Calu3 (cell line): Measurements from ENCODE around the gene UTY. TPM values are rescaled to one million over a fixed set of nuclear protein-coding genes. Genes with fewer than 3 reads are reported as not detected.

ENCODE experiments used
- BruUV-seq: library from RNA; stranded (reverse); fragments of 400-500 nt; replicated peaks from 2 replicates; lab custom pipeline; 2021; lab: Mats Ljungman, UMichigan
- CTCF ChIA-PET: fragments of 300-600 bp; sonication (Branson Sonifier 250); formaldehyde crosslinking; loops from one replicate; lab custom pipeline; 2022; ENCODE audit warnings: antibody characterized with exemption; lab: Charles Lee
- DNase-seq: peaks from one replicate; pipeline ENCODE4 v3.0.0; 2022
- H3K27ac Mint-ChIP-seq: one replicate; pipeline ENCODE4 v1.8.0; 2022; ENCODE audit warnings: mixed read lengths; ENCODE audit not compliant: unreplicated experiment
- H3K27me3 Mint-ChIP-seq: one replicate; pipeline ENCODE4 v1.8.0; 2022; ENCODE audit warnings: mixed read lengths; ENCODE audit not compliant: unreplicated experiment
- H3K36me3 Mint-ChIP-seq: one replicate; pipeline ENCODE4 v1.8.0; 2022; ENCODE audit warnings: mild to moderate bottlenecking, moderate library complexity, mixed read lengths; ENCODE audit not compliant: insufficient read depth, unreplicated experiment
- H3K4me1 Mint-ChIP-seq: one replicate; pipeline ENCODE4 v1.8.0; 2022; ENCODE audit warnings: mild to moderate bottlenecking, low read depth, mixed read lengths; ENCODE audit not compliant: unreplicated experiment
- H3K4me3 Mint-ChIP-seq: one replicate; pipeline ENCODE4 v1.8.0; 2022; ENCODE audit warnings: mild to moderate bottlenecking, low read depth, moderate library complexity, mixed read lengths; ENCODE audit not compliant: unreplicated experiment
- H3K9me3 Mint-ChIP-seq: one replicate; pipeline ENCODE4 v1.8.0; 2022; ENCODE audit warnings: low read depth, mixed read lengths; ENCODE audit not compliant: unreplicated experiment
- intact Hi-C: fragments of 100-400 bp; cut with micrococcal nuclease; formaldehyde crosslinking; loops from one replicate; pipeline ENCODE4 v1.10.0; 2022; ENCODE audit not compliant: unreplicated experiment
- total RNA-seq: library from RNA; stranded (reverse); gene quantifications from 2 replicates; pipeline ENCODE4 v1.2.3, GENCODE V29; 2022
- TF ChIP-seq, protein P1 (sequence below): fragments of 200-600 bp; IDR thresholded peaks from one replicate; pipeline ENCODE4 v1.8.0; 2022; ENCODE audit warnings: antibody characterized with exemption; ENCODE audit not compliant: unreplicated experiment

Gene UTY
- total RNA-seq, 1 experiment from 2014 or later: not detected

DNA sequence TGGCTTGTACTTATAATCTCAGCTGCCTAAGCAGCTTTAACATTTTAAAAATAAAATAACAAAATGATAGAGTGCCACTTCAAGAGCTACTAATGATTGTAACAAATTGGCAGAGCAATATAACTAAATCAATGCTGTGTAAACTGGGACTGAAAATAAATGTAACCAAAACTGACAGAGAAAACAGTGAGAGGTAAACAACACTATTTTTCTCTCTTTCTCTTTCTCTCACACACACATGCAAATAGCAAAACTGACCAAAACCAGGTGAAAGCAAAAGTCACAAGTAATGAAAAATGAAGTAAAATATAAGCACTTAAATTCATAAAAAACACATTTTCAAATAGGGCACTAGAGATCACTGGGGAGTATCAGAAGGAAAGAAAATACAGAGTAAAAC lies 109.6 kb downstream of the UTY start:
- intact Hi-C loops: no loop called here
- no peaks in the 10 kb centered on the region for H3K36me3 Mint-ChIP-seq
- H3K4me1 Mint-ChIP-seq: no peaks in the 10 kb centered on the region
- TF ChIP-seq, protein P1, sequence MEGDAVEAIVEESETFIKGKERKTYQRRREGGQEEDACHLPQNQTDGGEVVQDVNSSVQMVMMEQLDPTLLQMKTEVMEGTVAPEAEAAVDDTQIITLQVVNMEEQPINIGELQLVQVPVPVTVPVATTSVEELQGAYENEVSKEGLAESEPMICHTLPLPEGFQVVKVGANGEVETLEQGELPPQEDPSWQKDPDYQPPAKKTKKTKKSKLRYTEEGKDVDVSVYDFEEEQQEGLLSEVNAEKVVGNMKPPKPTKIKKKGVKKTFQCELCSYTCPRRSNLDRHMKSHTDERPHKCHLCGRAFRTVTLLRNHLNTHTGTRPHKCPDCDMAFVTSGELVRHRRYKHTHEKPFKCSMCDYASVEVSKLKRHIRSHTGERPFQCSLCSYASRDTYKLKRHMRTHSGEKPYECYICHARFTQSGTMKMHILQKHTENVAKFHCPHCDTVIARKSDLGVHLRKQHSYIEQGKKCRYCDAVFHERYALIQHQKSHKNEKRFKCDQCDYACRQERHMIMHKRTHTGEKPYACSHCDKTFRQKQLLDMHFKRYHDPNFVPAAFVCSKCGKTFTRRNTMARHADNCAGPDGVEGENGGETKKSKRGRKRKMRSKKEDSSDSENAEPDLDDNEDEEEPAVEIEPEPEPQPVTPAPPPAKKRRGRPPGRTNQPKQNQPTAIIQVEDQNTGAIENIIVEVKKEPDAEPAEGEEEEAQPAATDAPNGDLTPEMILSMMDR: no peak
- no peak overlapping the region for H3K27ac Mint-ChIP-seq
- no peaks in the 10 kb centered on the region for H3K9me3 Mint-ChIP-seq
- CTCF ChIA-PET: no interaction called here
- no TSS peak for BruUV-seq
- DNase-seq: no peak
- no peaks in the 10 kb centered on the region for H3K27me3 Mint-ChIP-seq
- H3K4me3 Mint-ChIP-seq: no peak overlapping the region

DNA sequence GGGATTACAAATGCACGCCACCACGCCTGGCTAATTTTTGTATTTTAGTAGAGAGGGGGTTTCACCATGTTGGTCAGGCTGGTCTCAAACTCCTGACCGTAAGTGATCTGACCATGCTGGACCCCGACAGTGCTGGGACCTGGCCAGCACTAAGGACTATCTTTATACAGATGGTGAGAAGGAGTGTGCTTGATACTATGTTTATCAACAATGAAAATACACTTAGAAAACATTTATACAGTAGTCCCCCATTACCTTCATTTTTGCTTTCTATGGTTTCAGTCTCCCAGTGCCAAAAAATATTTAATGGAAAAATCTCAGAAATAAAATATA lies 111.4 kb downstream of the UTY start:
- Mint-ChIP-seq H3K4me1 (no peaks in the 10 kb centered on the region), H3K4me3 (no peak overlapping the region), H3K27ac (no peak overlapping the region), H3K9me3 (no peaks in the 10 kb centered on the region), H3K36me3 (no peaks in the 10 kb centered on the region), H3K27me3 (no peaks in the 10 kb centered on the region)
- no peak for DNase-seq
- intact Hi-C loops: no loop called here
- TF ChIP-seq, protein P1: no peak
- no TSS peak for BruUV-seq
- CTCF ChIA-PET: no interaction called here

- CTCF ChIA-PET: no interaction called here
- BruUV-seq: no TSS peak
- intact Hi-C loops: no loop called here
- Mint-ChIP-seq H3K27ac (no peak overlapping the region), H3K9me3 (no peaks in the 10 kb centered on the region), H3K27me3 (no peaks in the 10 kb centered on the region), H3K4me3 (no peak overlapping the region), H3K4me1 (no peaks in the 10 kb centered on the region), H3K36me3 (no peaks in the 10 kb centered on the region)
- DNase-seq: no peak
- TF ChIP-seq, protein P1: no peak
Measured at GRCh38 chrY:13363641-13364040, 116.2 kb downstream of the UTY start.

DNA sequence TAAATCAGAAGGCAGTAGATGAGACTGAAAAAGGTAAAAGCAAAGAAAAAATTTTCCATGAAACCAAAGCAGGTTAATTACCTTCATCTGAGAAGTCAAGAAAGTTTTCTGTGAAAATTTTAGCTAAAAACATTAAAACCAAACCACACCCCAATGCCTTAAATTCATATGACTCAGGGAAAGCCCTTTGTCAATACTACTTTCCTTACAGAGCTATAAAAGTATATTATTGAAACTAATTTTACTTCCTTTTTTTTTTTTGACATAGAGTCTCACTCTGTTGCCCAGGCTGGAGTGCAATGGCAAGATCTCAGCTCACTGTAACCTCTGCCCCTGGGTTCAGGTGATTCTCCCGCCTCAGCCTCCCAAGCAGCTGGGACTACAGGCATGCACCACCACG lies 117.2 kb downstream of the UTY start:
- H3K36me3 Mint-ChIP-seq: no peaks in the 10 kb centered on the region
- DNase-seq: no peak
- no peak overlapping the region for H3K4me3 Mint-ChIP-seq
- H3K27me3 Mint-ChIP-seq: no peaks in the 10 kb centered on the region
- BruUV-seq: no TSS peak
- TF ChIP-seq, protein P1: no peak
- no peaks in the 10 kb centered on the region for H3K9me3 Mint-ChIP-seq
- no peak overlapping the region for H3K27ac Mint-ChIP-seq
- CTCF ChIA-PET: no interaction called here
- H3K4me1 Mint-ChIP-seq: no peaks in the 10 kb centered on the region
- intact Hi-C loops: no loop called here
